H9 (cell line): ENCODE results near the gene MSANTD2. TPM values are rescaled to one million over a fixed set of nuclear protein-coding genes. Genes with fewer than 3 reads are reported as not detected.

Experiments
- DNase-seq: peaks from one replicate; pipeline ENCODE4 v3.0.0-alpha.2; 2017
- H2AFZ ChIP-seq: one replicate; pipeline ENCODE4 v1.6.1; 2013; ENCODE audit warnings: mild to moderate bottlenecking, low read length, control low read depth, moderate library complexity
- H2AK5ac ChIP-seq: 2 replicates; pipeline ENCODE4 v1.6.1; 2013; ENCODE audit warnings: low read length, control low read depth, mixed read lengths; ENCODE audit not compliant: insufficient read length
- H2BK120ac ChIP-seq: one replicate; pipeline ENCODE4 v1.6.1; 2013; ENCODE audit warnings: low read depth, mild to moderate bottlenecking, low read length, control low read depth, inconsistent platforms; ENCODE audit not compliant: poor library complexity, severe bottlenecking
- H2BK12ac ChIP-seq: 2 replicates; pipeline ENCODE4 v1.6.1; 2013; ENCODE audit warnings: low read length, control low read depth, mixed read lengths, low read depth; ENCODE audit not compliant: insufficient read length
- H2BK15ac ChIP-seq: 2 replicates; pipeline ENCODE4 v1.6.1; 2013; ENCODE audit warnings: low read depth, low read length, control low read depth
- H2BK20ac ChIP-seq: one replicate; pipeline ENCODE4 v1.6.1; 2013; ENCODE audit warnings: low read depth, mild to moderate bottlenecking, low read length, control low read depth, inconsistent platforms; ENCODE audit not compliant: poor library complexity, severe bottlenecking
- H2BK5ac ChIP-seq: 2 replicates; pipeline ENCODE4 v1.6.1; 2013; ENCODE audit warnings: low read length, control low read depth, mixed read lengths; ENCODE audit not compliant: insufficient read length
- H3K14ac ChIP-seq: 2 replicates; pipeline ENCODE4 v1.6.1; 2013; ENCODE audit warnings: low read length, control low read depth; ENCODE audit not compliant: insufficient read depth
- H3K18ac ChIP-seq: 2 replicates; pipeline ENCODE4 v1.6.1; 2013; ENCODE audit warnings: low read depth, mild to moderate bottlenecking, mixed read lengths, low read length, control low read depth; ENCODE audit not compliant: insufficient read length
- H3K23ac ChIP-seq: 2 replicates; pipeline ENCODE4 v1.6.1; 2013; ENCODE audit warnings: low read length, control low read depth, mixed read lengths, low read depth; ENCODE audit not compliant: insufficient read length
- H3K23me2 ChIP-seq: 2 replicates; pipeline ENCODE4 v1.6.1; 2013; ENCODE audit warnings: low read depth, mild to moderate bottlenecking, mixed read lengths, low read length, control low read depth; ENCODE audit not compliant: insufficient read length, poor library complexity, severe bottlenecking
- H3K27ac ChIP-seq: 2 replicates; pipeline ENCODE4 v1.5.1; 2013; ENCODE audit warnings: low read length, control low read depth, mixed read lengths, low read depth; ENCODE audit not compliant: insufficient read length
- H3K27me3 ChIP-seq: 2 replicates; pipeline ENCODE4 v1.6.1; 2013; ENCODE audit warnings: low read length, control low read depth, inconsistent platforms; ENCODE audit not compliant: insufficient read depth
- H3K4ac ChIP-seq: 2 replicates; pipeline ENCODE4 v1.6.1; 2013; ENCODE audit warnings: low read depth, mild to moderate bottlenecking, control low read depth, inconsistent platforms, low read length, moderate library complexity
- H3K4me1 ChIP-seq: 2 replicates; pipeline ENCODE4 v1.6.1; 2013; ENCODE audit warnings: low read length, control low read depth, inconsistent platforms; ENCODE audit not compliant: insufficient read depth
- H3K4me2 ChIP-seq: 2 replicates; pipeline ENCODE4 v1.6.1; 2013; ENCODE audit warnings: low read length, control low read depth, mixed read lengths; ENCODE audit not compliant: insufficient read length, insufficient read depth
- H3K56ac ChIP-seq: 2 replicates; pipeline ENCODE4 v1.6.1; 2013; ENCODE audit warnings: low read depth, mild to moderate bottlenecking, mixed read lengths, low read length, control low read depth; ENCODE audit not compliant: insufficient read length
- H3K79me1 ChIP-seq: 2 replicates; pipeline ENCODE4 v1.6.1; 2013; ENCODE audit warnings: low read depth, mild to moderate bottlenecking, moderate library complexity, low read length, control low read depth, inconsistent platforms; ENCODE audit not compliant: insufficient read depth, poor library complexity, severe bottlenecking
- H3K79me2 ChIP-seq: 2 replicates; pipeline ENCODE4 v1.6.1; 2013; ENCODE audit warnings: low read length, control low read depth, inconsistent platforms; ENCODE audit not compliant: insufficient read depth
- H3K9ac ChIP-seq: 2 replicates; pipeline ENCODE4 v1.6.1; 2013; ENCODE audit warnings: low read length, control low read depth, mixed read lengths; ENCODE audit not compliant: insufficient read length; ENCODE audit errors: extremely low read depth
- H3K9me3 ChIP-seq: one replicate; pipeline ENCODE4 v1.6.1; 2013; ENCODE audit warnings: low read depth, low read length, inconsistent platforms; ENCODE audit not compliant: control insufficient read depth
- H3T11ph ChIP-seq: one replicate; pipeline ENCODE4 v1.6.1; 2013; ENCODE audit warnings: mild to moderate bottlenecking, low read length, control low read depth, inconsistent platforms
- H4K20me1 ChIP-seq: one replicate; pipeline ENCODE4 v1.6.1; 2013; ENCODE audit not compliant: control insufficient read depth, insufficient read length, insufficient read depth
- H4K5ac ChIP-seq: 2 replicates; pipeline ENCODE4 v1.6.1; 2013; ENCODE audit warnings: low read depth, mild to moderate bottlenecking, mixed read lengths, low read length, control low read depth; ENCODE audit not compliant: insufficient read length
- H4K8ac ChIP-seq: replicated peaks from 2 replicates; pipeline ENCODE4 v1.6.1; 2013; ENCODE audit warnings: low read length, control low read depth, mixed read lengths, low read depth; ENCODE audit not compliant: insufficient read length
- H4K91ac ChIP-seq: 2 replicates; pipeline ENCODE4 v1.6.1; 2013; ENCODE audit warnings: low read depth, mild to moderate bottlenecking, moderate library complexity, mixed read lengths, low read length, control low read depth; ENCODE audit not compliant: insufficient read length
- H3K27ac Mint-ChIP-seq, 3 experiments: 2 replicates in 2 of 3; 3 replicates in 1 of 3; pipeline ENCODE4 v1.8.0; 2020 to 2021; ENCODE audit warnings: mixed read lengths in 3 of 3, mild to moderate bottlenecking in 1 of 3, moderate library complexity in 1 of 3
- H3K27me3 Mint-ChIP-seq: 2 replicates; pipeline ENCODE4 v1.8.0; 2021; ENCODE audit warnings: low read depth, mild to moderate bottlenecking, moderate library complexity, mixed read lengths
- H3K36me3 Mint-ChIP-seq, 3 experiments: 2 replicates in 2 of 3; 3 replicates in 1 of 3; pipeline ENCODE4 v1.8.0; 2020 to 2021; ENCODE audit warnings: low read depth in 3 of 3, mixed read lengths in 3 of 3; ENCODE audit not compliant: insufficient read depth in 1 of 3
- H3K4me1 Mint-ChIP-seq, 2 experiments: 2 replicates each; pipeline ENCODE4 v1.8.0; 2020; ENCODE audit warnings: mixed read lengths in 2 of 2
- H3K4me3 Mint-ChIP-seq, 2 experiments: 2 replicates in 1 of 2; 3 replicates in 1 of 2; pipeline ENCODE4 v1.8.0; 2020 to 2021; ENCODE audit warnings: mild to moderate bottlenecking in 2 of 2, mixed read lengths in 2 of 2, moderate library complexity in 1 of 2
- H3K9me3 Mint-ChIP-seq, 2 experiments: 2 replicates in 1 of 2; 3 replicates in 1 of 2; pipeline ENCODE4 v1.8.0; 2020; ENCODE audit warnings: mild to moderate bottlenecking in 2 of 2, mixed read lengths in 2 of 2, moderate library complexity in 1 of 2
- WGBS: extraction: QIAGEN DNeasy Blood & Tissue Kit; methylation state at CpG from one replicate; pipeline ENCODE4 v1.1.7; 2013; ENCODE audit warnings: missing lambda C conversion rate, low lambda C conversion rate, mixed read lengths; ENCODE audit not compliant: insufficient read length; ENCODE audit errors: extremely low coverage; 5-methylcytosine and 5-hydroxymethylcytosine counted together
- total RNA-seq: library from RNA; stranded (reverse); gene quantifications from 2 replicates; pipeline ENCODE4 v1.2.1, GENCODE V29; 2021
- TF ChIP-seq, protein P1 (sequence below): fragments of 200-600 bp; sonication (generic); conservative IDR thresholded peaks from 3 replicates; pipeline ENCODE4 v1.8.0; 2021; ENCODE audit warnings: antibody characterized with exemption, mild to moderate bottlenecking

MSANTD2 gene
- total RNA-seq, 1 experiment from 2014 or later = 18.1 TPM

DNA sequence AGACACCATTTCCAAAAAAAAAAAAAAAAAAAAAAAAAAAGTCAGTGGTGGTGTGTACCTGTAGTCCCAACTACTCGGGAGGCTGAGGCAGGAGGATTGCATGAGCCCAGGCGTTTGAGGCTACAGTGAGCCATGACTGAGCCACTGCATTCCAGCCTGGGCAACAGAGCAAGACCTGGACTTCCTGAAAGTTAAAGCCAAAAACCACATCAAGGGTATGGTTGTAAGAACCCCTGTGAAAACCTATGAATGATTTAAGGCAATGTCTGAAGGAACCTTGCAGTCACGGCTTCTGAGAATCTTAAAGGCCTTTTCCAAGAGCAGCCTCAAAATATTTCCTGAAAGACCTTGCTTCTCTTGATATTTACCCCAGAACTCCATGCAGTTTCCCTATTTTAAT is 30.5 kb upstream of the MSANTD2 start:
- no peak overlapping the region for H3K56ac ChIP-seq
- WGBS = no CpG with 5 or more reads among the region's 3 CpGs
- Mint-ChIP-seq H3K9me3 (no peaks in the 10 kb centered on the region), H3K4me1 (peaks cover 10 to 11% of the 10 kb centered on the region in 2 experiments), H3K36me3 (no peaks in the 10 kb centered on the region), H3K4me3 (no peak overlapping the region), H3K27me3 (peaks cover 39% of the 10 kb centered on the region), H3K27ac (no peak overlapping the region)
- no peak overlapping the region for H2BK120ac ChIP-seq
- H2BK12ac ChIP-seq = no peak overlapping the region
- H2BK20ac ChIP-seq = no peak overlapping the region
- H2BK5ac ChIP-seq = no peak overlapping the region
- H3K9me3 ChIP-seq = no peaks in the 10 kb centered on the region
- H3K14ac ChIP-seq = no peak overlapping the region
- no peaks in the 10 kb centered on the region for H3K79me1 ChIP-seq
- H2AK5ac ChIP-seq = no peak overlapping the region
- H3K79me2 ChIP-seq = no peaks in the 10 kb centered on the region
- H3K23me2 ChIP-seq = no peaks in the 10 kb centered on the region
- no peak overlapping the region for H3K4ac ChIP-seq
- DNase-seq = no peak
- no peak overlapping the region for H4K5ac ChIP-seq
- H3K9ac ChIP-seq = no peak overlapping the region
- no peak overlapping the region for H3K23ac ChIP-seq
- TF ChIP-seq, protein P1, sequence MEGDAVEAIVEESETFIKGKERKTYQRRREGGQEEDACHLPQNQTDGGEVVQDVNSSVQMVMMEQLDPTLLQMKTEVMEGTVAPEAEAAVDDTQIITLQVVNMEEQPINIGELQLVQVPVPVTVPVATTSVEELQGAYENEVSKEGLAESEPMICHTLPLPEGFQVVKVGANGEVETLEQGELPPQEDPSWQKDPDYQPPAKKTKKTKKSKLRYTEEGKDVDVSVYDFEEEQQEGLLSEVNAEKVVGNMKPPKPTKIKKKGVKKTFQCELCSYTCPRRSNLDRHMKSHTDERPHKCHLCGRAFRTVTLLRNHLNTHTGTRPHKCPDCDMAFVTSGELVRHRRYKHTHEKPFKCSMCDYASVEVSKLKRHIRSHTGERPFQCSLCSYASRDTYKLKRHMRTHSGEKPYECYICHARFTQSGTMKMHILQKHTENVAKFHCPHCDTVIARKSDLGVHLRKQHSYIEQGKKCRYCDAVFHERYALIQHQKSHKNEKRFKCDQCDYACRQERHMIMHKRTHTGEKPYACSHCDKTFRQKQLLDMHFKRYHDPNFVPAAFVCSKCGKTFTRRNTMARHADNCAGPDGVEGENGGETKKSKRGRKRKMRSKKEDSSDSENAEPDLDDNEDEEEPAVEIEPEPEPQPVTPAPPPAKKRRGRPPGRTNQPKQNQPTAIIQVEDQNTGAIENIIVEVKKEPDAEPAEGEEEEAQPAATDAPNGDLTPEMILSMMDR = no peak
- no peak overlapping the region for H4K91ac ChIP-seq
- H3K4me1 ChIP-seq = no peaks in the 10 kb centered on the region
- no peak overlapping the region for H3T11ph ChIP-seq
- no peaks in the 10 kb centered on the region; the same call in 1 of the 2 replicates for H3K27me3 ChIP-seq
- H2BK15ac ChIP-seq = no peak overlapping the region
- no peak overlapping the region for H3K18ac ChIP-seq
- no peak overlapping the region for H3K4me2 ChIP-seq
- H2AFZ ChIP-seq = no peak overlapping the region
- H3K27ac ChIP-seq = no peak overlapping the region
- no peak overlapping the region for H4K8ac ChIP-seq
- no peaks in the 10 kb centered on the region for H4K20me1 ChIP-seq
